AG09319 (cell line): ENCODE data around the gene CPNE2.
"Not testable (repeated sequence)": the region's sequence is repeated elsewhere in the genome, so short reads cannot be mapped to it uniquely, and the experiment has no call there.

Experiments
- DNase-seq: peaks from one replicate; pipeline ENCODE4 v3.0.0-alpha.2; 2010; ENCODE audit warnings: low read depth; ENCODE audit errors: extremely low read depth
- CTCF ChIP-seq: IDR thresholded peaks from 2 replicates; pipeline ENCODE4 v1.5.1; 2011; ENCODE audit warnings: low read depth, mild to moderate bottlenecking, inconsistent platforms, low read length, moderate library complexity

Gene CPNE2

GRCh38 chr16:57100445-57100844 is 8.1 kb downstream of the CPNE2 start:
- no peak for TF ChIP-seq CTCF
- no peak for DNase-seq

DNA sequence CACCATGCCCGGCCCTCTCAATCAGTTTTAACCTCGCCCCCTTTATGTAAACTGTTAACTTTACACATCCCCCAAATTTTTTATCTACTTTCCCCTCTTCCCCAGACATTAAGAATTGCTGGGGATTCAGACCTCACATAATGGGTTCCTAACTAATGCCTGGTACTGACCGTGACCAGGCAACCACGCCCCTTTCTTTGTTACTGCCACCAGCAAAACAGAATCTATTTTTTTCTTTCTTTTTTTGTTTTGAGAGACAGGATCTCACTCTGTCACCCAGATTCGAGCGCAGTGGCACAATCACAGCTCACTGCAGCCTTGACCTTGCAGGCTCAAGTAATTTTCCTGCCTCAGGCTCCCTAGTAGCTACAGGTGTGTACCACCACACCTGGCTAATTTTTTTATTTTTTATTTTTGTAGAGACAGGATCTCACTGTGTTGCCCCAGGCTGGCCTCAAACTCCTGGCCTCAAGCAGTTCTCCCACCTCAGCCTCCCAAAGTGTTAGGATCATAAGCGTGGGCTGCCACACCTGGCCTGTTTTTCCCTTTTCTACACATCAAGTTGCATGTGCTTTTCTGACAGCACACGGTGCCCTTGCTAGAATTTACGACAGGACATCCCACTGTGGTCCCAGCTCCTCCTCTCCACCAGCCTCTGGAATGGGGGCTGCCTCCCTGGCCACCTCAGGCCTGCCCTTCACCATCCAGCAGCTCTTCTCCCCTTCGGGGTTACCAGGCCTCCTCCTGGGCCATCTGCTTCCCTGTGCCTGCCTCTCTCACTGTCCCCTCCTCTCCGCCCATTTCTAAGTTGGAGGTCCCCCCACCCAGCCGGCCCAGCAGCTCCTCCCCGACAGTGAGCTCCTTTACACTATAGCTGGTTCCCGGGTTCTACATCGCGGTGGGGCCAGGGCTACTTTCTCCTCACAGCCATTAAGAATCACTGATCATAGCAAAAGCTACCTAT is 10.8 kb downstream of the CPNE2 start:
- no peak for DNase-seq
- no peak for TF ChIP-seq CTCF

DNA sequence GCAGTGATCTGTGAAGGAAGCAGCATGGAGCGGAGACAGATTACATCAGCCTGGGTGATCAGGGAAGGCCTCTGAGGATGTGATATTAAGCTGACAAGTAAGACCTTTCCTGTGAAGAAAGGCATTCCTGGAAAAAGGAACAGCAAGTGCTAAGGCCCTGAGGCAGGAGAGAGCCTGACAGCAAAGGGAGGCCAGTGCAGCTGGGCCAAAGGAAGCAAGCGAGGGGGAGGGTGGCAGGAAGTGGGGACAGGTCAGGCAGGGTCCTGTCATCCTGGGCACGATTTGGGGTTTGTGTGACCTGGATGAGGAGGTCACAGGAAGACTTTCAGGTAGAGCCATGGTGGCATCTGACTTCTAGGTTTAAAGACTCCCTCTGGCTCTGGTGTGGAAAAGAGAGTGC is 12.3 kb downstream of the CPNE2 start:
- no peak for TF ChIP-seq CTCF
- DNase-seq = no peak

GRCh38 chr16:57105184-57105583 is 12.8 kb downstream of the CPNE2 start:
- TF ChIP-seq CTCF = no peak
- no peak for DNase-seq

- no peak for DNase-seq
- no peak for TF ChIP-seq CTCF
These were observed 14.4 kb downstream of the CPNE2 start for GRCh38 chr16:57106767-57107166.

DNA sequence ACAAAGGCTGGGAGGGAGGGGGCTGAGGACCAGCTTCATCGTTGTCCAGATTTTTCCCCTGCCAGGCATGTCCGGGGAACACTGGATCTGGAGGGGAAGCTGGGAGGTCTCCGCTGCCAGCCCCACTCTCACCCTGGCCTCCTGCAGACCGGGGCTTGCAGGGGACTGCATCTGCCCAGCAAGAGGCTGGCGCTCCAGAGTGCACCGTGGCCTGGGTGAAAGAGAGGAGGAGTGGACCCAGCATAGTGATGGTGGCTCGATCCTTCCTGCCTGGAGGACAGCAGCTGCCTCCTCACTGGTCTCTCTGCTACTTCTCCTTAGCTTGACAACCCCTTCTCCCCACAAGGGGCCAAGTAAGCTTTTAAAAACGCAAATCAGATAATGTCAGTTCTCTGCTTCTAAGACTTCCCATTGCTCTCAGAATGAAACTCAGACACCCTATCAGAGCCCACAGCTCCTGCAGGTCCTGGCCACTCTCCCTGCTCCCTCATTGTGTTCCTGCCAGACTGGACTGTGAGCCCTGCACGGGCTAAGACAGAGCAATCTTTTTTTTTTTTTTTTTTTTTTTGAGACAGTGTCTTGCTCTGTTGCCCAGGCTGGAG is 15.0 kb downstream of the CPNE2 start:
- no peak for TF ChIP-seq CTCF
- DNase-seq = no peak

DNA sequence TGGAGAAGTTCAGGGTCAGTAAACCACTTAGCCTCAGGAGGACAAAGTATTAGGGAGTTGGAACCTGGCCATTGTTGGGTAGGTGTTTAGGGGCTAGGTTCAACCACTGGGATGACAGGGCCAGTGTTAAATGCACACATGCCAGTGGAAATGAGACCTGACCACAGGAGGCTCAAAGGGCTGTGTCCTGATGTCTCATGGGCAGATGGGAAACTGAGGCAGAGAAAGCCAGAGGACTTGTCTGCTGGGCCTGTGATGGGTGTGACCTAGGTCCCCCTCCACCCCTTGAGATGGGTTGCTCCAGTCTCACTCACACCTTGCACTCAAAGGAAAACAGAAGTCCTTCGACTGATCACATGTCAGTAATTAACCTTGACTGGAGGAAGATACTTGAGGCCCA is 16.0 kb downstream of the CPNE2 start:
- DNase-seq = no peak

DNA sequence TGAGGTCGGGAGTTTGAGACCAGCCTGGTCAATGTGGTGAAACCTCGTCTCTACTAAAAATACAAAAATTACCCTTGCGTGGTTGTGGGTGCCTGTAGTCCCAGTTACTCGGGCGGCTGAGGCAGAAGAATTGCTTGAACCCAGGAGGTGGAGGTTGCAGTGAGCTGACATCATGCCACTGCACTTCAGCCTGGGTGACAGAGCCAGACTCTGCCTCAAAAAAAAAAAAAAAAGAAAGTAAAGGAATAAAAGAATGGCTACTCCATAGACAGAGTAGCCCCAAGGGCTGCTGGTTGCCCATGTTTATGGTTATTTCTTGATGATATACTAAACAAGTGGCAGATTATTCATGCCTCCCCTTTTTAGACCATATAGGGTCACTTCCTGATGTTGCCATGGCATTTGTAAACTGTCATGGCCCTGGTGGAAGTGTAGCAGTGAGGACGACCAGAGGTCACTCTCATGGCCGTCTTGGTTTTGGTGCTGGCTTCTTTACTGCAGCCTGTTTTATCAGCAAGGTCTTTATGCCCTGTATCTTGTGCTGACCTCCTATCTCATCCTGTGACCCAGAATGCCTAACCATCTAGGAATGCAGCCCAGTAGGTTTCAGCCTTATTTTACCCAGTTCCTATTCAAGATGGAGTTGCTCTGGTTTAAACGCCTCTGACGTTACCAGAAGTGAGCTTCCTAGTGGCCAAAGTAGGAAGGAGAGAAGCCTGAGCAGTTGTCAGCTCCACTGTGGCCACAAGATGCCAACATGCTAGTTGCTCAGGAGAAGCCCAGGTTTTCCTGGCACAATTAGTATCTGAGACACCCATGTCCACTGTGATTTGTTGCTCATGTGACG is 17.1 kb downstream of the CPNE2 start:
- not testable (repeated sequence) for DNase-seq

More for the DNA sequence above, 16.0 kb downstream of the CPNE2 start:
- TF ChIP-seq CTCF = no peak
